ENCODE measurements around the gene HSPA4L.
A peak's percentile ranks its signal among the peaks of the same experiment; 100 is the strongest.

HSPA4L gene

DNA sequence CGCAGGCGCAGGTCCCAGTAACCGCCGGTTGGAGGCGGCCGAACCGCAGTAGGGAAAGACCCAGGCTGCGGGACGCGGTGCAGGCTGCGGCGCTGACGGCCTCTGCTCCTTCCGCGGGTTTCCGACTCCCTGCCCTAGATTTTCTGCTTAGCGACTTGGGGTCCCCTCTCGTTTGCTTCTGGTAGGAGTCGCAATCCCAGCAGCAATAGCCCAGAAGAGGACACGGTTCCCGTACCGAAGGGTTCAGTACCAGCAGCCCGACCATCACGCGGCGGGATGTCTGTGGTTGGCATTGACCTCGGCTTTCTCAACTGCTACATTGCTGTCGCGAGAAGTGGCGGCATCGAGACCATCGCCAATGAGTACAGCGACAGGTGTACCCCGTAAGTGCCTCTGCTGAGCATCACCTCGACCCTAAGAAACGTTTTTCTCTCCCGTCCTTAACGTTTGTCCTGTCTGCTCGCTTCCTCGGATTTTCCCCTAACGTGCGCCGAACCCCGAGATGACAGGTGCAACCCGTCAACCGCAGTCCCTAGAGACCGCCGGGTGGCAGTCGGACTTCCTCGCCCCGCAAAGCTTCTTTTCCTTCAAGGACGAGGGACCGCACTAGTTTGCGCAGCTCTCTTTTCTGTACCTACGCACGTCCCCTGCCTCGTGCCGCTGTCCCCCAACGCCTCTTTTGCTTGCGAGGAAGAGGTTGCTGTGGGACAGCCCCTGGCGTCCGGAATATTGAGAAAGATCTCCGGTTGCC, at the start of gene HSPA4L:
Gene HSPA4L (plus strand): TSS at position 48 of the 751 bp plus-strand sequence. CDS start 229 bp downstream, at position 277.
- DNase-seq: peak; percentile 43

DNA sequence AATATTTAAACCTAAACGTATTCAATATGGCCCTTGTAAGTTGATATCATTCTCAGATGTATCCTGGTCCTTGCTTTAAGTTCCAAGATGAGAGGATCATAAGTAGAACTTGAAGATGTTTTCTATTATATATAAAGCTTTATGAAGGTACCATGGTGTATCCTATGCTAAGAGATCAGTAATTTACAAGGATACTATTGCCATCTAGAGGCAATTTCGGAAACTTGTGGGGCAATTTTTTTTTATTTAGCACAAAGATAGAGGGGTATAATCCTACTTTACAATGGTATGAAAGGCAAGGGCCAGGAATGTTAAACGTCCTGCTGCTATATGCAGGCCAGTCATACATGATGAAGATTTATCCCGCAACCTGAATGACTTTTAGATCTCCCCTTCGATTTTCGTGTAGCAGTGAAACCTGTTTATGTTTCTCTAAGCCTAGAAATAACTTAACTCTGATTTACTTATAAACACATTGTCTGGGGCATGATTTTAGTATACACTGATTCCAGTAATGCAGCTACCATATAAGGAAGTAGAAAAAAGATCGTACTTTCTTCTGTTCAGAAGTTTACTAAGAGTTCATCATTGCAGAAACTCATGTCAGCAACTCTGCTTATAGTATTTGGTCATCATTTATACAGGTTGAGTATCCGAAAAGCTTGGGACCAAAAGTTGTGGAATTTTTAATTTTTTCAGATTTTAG, 49.3 kb upstream of the HSPA4L start:
- peak; percentile 9 for DNase-seq

DNA sequence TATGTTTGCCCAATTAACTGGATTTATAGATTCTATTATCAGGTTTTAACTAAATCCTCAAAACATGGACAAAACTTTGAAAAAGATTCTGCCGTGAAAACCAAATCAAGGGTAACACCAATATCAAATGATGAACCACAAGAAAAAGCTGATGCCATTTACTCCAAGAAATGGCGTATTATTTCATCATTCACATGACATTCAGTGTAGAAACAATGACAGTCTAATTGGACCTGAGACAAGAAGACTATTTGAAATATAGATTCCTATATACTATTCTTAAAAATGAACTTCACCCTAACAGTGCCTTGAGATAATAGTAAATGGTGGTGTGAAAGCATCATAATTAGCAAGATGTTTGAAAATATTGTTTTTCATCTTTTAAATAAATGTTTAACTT, 47.1 kb upstream of the HSPA4L start:
- DNase-seq: no peak

DNA sequence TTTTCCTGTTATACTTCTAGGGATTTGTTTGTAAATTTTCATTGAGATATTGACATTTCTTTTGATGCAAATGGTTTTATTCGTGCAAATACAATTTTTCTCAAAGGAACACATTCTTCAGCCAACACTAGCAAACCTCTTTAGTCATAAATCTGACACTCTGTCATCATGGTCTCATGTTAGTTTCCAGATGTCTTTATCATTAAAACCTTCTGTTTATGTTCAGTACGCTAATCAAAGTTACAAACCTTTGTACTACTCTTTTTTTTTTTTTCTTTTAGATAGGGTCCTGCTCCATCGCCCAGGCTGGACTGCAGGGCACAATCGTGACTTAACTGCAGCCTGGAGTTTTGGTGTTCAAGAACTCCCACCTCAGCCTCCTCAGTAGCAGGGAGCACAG, 44.8 kb upstream of the HSPA4L start:
- DNase-seq: no peak

DNA sequence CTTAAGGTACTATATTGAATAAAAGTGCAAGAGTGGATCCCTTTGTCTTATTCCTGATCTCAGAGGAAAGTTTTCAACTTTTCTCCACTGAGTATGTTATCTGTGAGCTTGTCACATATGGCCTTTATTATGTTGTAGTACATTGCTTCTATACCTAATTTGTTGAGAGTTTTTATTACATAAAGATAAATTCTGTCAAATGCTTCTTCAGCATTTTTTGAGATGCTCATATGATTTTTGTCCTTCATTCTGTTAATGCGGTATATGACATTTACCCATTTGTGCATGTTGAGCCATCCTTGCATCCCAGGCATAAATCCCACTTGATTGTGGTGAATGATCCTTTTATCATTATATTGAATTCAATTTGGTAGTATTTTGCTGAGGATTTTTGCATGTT, 40.9 kb upstream of the HSPA4L start:
- DNase-seq: no peak

DNA sequence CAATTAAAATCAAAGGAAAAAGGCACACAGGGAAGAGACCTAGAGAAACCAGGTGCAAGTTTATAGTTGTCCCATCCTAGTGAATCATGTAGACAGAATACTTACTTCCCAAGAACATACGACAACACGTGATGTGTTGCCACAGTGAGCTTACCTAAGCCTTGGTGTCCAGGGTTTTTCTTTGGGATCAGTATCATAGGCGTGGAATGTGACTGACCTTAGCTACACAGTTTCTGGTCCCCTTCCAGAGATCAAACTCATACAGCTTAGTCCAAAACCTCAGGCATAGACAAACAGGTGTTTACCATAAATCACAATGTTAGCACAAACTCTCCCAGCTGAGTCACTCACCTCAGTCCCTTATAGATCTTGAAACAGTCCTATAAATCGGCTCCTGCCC, 34.2 kb upstream of the HSPA4L start:
- DNase-seq: no peak

DNA sequence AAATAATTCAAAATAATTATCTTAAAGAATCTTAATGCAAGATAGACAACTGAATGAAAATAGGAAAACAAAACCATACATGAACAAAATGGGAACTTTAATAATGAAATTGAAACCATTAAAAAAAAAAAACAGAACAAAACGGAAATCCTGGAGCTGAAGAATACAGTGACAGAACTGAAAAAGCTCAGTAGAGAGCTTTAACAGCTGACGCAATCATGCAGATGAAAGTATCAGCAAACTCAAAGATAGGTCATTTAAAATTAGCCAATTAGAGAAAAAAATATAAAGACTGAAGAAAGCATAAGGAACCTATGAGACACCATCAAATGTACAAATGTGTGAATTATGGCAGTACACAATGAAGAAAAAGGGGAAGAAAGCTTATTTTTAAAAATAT, 33.2 kb upstream of the HSPA4L start:
- no peak for DNase-seq

DNA sequence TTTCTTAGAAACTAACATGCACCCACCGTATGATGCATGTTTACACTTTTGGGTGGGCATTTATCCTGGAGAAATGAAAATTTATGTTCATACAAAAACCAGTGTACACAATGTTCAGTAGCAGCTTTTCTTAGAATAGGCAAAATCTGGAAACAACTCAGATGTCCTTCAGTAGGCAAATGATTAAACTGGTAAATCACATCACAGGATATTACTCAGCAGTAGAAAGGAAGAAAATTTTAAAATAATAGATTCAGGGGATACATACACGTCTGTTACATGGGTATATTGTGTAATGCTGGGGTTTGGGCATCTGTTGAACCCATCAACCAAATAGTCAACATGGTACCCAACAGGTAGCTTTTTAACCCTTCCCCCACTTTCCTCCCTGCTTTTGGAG, 25.2 kb upstream of the HSPA4L start:
- no peak for DNase-seq

DNA sequence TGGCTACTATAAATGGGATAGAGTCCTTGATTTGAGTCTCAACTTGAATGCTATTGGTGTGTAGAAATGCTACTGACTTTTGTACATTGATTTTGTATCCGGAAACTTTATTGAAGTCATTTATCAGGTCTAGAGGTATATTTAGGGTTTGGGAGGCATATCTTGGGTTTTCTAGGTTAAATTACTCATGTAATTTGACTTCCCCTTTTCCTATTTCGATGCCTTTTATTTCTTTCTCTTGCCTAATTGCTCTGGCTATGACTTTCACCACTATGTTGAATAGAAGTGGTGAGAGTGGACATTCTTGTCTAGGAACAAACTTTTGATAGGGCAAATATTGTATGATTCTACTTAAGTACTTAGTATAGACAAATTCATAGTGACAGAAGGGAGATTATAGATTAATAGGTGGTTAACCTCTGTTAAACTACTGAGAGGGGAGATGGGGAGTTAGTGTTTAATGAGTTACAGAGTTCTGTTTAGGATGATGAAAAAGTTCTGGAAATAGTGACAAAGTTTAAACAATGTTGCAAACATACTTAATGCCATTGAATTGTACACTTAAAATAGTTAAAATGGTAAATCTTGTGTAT, 22.8 kb upstream of the HSPA4L start:
- no peak for DNase-seq

DNA sequence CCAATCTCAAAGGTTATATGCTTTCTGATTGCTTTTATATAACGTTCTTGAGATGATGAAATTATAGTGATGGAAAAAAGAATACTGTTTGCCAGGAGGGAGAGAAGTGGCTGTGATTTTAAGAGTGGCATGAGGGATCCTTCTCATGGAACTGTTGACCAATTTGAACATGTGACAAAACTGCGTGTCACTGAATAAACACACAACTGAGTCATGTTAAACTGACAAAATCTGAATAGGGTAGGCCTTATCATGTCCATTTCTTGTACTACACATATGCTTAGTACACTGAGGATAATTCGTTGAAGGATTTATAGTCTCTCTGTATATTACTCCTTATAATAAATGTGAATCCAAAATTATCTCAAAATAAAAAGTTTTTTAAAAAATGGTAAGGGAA, 22.2 kb upstream of the HSPA4L start:
- DNase-seq: no peak

DNA sequence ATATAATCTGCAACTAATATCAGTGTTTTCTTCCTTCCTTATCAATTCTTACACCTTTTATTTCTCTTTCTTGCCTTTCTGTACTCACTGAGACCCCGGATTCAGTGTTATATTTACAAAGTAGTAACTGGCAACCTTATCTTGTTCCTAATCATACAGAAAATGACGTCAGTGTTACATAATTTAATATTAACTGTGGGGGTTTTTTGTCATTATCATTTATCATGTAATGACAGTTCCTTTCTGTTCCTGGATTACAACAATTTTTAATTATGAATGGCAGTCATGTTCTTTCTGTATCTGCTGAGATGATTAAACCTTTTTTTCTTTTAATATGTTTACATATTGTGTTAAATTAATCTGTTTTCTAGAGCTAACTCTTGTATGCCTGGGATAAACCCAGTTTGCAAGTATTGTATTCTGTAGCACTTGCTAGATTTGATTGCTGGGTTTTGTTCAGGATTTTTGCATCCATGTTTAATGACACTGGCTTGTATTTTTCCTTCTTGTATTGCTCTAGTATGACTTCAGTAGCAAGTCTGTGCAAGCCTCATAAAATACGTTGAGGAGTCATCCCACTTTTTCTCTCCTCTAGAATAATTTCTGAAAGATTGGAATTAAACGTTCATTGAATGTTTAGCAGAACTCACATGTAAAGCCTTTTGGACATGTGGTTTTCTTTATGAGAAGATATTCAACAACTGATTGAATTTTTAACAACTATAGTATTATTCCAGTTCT, 10.4 kb upstream of the HSPA4L start:
- no peak for DNase-seq

DNA sequence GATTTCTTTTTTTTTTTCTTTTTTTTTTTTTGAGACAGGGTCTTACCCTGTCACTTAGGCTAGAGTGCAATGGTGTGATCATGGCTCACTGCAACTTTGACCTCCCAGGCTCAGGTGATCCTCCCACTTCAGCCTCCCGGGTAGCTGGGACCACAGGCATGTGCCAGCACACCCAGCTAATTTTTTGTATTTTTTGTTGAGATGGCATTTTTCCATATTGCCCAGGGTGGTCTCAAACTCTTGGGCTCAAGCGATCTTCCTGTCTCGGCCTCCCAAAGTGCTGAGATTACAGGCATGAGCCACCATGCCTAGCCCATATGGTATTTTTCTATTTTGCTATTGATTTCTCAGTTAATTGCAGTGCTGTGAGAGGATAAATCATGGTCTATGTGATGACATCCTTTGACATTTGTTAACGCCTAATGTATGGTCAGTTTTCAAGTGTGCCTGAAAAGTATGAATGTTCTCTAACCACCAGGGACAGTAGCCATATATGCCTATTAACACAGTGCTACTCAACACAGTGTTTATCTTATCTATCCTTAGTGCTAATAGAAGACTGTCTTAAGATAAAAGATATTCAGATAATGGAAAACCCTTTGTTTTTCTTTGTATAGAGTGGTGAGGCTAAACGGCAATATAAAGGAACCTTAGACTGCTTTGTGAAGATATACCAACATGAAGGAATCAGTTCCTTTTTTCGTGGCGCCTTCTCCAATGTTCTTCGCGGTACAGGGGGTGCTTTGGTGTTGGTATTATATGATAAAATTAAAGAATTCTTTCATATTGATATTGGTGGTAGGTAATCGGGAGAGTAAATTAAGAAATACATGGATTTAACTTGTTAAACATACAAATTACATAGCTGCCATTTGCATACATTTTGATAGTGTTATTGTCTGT, 9.1 kb upstream of the HSPA4L start:
- DNase-seq: no peak

DNA sequence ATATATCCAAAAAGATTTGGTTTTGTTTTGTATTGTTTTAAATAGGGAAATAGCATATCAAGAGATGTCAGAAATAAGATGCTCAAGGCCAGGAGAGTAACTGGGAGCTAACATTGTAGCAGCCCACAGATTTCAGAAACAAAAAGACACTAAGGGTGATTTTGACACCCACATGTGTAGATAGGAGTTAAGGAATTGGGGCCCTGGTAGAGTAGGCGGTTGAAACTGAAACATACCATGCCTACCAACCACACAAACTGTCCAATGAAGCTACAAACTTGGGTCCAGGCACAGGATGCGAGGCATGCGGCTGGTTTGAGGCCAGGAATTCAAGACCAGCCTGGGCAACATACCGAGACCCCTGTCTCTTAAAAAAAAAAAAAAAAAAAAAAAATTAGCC, 6.3 kb upstream of the HSPA4L start:
- DNase-seq: no peak

DNA sequence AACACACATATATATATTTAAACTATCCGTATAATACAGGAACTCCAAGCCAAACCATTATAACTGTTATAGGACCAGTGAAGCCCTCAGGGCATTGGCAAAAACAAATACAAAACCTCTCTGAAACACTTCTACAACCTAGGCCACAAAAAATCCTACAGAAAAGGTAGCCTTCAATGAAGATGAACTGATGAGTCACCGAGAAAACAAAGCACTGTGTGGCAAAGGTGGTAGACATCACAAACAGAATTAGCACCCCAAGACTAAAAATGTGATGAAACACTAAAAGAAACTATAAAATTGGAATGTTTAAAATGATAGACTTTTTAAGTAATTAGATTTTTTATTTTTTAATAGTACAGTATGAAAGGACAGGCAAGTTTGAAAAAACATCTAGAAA, 5.5 kb upstream of the HSPA4L start:
- no peak for DNase-seq

DNA sequence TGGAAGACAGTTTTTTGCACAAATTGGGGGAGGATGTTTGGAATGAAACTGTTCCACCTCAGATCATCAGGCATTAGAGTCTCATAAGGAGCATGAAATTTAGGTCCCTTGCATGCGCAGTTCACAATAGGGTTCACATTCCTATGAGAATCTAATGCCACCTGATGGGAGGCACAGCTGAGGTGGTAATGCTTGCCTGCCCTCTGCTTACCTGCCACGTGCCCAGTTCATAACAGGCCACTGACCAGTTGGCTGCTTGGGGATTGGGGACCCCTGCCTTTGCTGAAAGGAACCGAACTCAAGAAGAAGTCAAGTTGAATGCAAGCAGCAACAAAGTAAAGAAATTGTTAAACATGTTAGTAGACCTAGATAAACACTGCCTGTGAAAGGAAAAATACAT, 4.6 kb upstream of the HSPA4L start:
- no peak for DNase-seq

DNA sequence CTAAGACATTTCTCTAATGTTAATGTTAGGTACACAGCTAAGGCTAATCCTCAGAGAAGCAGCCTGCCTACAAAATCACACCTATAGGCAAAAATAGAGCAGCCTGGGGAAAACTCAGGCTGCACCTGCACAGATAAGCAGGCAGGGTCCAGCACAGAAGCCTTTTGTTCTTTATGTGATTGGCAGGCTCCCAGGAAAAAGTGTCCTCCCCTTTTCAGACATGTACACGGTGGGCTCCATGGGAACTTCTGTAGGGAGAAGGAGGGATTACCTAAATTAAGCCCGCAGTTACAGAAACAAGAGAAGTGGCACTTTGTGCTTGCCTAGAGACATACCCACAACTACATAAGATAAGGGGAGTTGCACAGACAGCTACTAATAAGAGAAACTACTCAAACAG, 4.0 kb upstream of the HSPA4L start:
- DNase-seq: no peak

DNA sequence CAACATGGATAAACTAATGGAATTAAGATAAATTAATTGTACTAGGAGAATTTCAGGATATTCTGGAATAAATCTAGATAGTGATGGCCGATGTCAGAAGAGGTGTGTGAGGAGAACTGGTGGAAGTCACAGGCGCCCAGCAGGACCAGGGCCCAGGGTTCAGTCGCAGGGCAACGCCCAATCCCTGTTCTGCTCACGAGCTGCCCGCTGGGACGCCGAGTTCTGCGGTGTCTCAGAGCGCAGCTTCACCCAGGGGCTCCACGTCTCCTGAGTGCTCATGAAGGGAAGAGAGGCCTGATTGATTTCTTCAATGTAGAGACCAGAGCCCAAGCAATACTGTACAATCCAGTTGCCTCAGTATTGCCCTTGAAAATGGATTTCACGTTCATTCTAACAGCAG, 1.5 kb upstream of the HSPA4L start:
- no peak for DNase-seq

DNA sequence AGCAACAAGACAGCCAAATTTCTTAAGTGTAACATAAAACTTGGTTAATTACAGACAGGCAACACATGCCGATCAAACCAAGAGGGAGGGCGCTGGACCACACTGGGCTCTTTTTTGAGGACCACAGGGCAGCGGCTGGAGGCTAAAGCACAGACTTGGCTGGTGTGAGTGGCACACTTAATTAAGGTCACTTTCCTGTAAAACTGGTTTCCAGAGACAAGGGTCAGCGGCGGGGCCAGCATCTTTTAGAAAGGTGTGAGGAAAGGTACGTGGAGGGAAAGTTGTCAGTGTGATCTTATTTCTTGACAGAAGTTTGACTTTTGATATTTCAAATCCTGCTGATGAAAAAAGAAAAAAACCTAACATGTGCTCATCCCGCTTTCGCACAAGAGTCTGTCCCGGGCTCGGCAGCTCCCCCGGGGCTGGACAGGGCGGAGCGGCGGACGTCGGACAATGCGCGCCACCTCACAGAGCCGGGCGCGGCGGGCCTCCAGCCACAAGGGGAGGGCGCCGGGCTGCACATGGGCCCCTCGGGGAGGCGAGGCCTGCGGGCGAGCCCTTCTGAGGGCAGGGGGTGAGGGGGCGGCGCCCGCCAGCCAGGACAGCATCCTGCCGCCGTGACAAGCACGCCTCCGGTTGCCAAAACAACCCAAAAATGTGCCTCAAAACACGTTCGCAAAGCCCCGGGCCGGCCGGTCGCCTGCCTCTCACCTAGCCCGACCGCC, 660 bp upstream of the HSPA4L start:
- no peak for DNase-seq

DNA sequence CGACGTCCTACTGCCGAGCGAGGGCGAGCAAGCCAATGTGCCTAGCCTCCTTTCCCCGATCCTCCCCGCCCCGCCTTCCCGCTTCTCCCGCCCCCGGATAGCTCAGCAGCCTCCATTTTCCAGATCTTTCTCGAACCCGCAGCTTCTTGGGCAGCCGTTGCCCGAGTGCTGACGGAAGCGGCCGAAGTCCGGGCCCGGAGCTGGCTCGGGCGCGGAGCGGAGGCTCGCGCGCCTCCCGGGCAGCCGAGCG, 172 bp upstream of the HSPA4L start:
- DNase-seq: no peak

DNA sequence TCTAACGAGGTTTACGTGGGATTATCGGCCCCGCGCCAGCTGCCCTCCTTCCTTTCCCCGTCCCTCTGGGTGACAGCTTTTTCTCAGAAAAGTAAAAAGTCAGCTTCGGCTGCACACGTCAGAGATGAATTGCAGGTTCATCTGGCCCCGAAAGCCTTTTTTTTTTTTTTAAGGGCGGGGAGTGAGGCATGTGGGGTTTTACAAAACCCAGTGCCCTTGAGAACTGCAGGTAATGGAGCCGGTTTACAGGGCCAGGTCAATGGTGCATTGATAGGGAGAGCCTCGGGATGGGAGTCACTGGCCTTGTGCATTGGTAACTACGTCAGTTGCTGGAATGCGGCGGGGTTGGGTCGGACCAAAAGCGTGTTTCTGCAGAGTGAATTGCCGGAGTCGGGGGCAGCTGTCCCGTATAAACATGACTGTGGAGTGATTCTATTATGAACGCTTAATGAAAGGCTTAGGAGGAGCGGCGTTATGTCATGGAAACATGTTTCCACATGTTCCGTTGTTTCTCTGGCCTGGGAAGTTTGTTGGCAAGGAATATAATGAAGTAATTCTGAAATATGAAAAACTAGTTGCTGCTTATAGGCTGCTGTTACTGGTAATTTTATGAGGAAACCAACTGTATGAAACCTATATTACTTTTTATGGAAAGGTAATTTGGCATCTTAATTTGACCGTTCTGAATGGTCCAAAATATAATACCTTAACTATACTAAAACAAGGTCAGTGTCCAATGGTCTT, 1.1 kb downstream of the HSPA4L start:
- DNase-seq: no peak
